ENCODE data around the gene INPP5F. TPM values are rescaled to one million over a fixed set of nuclear protein-coding genes. Genes with fewer than 3 reads are reported as not detected.

Gene INPP5F
- total and polyA plus RNA-seq, 8 donors: 4.6 to 25.7 (median 16.4) TPM

GRCh38 chr10:119806334-119807130 lies 80.7 kb downstream of the INPP5F start:
- DNase-seq: no peak
- no peak for TF ChIP-seq POLR2A (IDR thresholded peaks at IDR 0.05)
- no peak for TF ChIP-seq POLR2AphosphoS5 (IDR thresholded peaks at IDR 0.05)
- TF ChIP-seq CTCF (IDR thresholded peaks at IDR 0.05): no peak
- TF ChIP-seq EP300 (IDR thresholded peaks at IDR 0.05): no peak
- WGBS, 5 donors: 96 to 98% (median 97%) methylated on average over 11 of the region's 11 CpGs
- intact Hi-C loops (cut with DNase I; ENCODE audit: low total_unique reads): no loop called here
- H3K27me3 ChIP-seq: no peaks in the 10 kb centered on the region
- H3K36me3 ChIP-seq: peaks cover 6 to 40% (median 27%) of the 10 kb centered on the region in 4 donors
- H3K4me3 ChIP-seq: no peak overlapping the region
- H3K9me3 ChIP-seq: no peaks in the 10 kb centered on the region
- no peaks in the 10 kb centered on the region for H3K4me1 ChIP-seq
- H3K27ac ChIP-seq: no peak overlapping the region

- 87 to 98% (median 95%) methylated on average over 3 of the region's 3 CpGs for WGBS, 5 donors
- TF ChIP-seq POLR2A (IDR thresholded peaks at IDR 0.05): no peak
- TF ChIP-seq POLR2AphosphoS5 (IDR thresholded peaks at IDR 0.05): no peak
- TF ChIP-seq EP300 (IDR thresholded peaks at IDR 0.05): no peak
- no peak overlapping the region for H3K4me3 ChIP-seq
- H3K4me1 ChIP-seq: no peaks in the 10 kb centered on the region
- intact Hi-C loops (cut with DNase I; ENCODE audit: low total_unique reads): no loop called here
- peak in 1 of 2 donors; percentile 54 for DNase-seq
- H3K27ac ChIP-seq: no peak overlapping the region
- H3K36me3 ChIP-seq: peaks cover 6 to 45% (median 29%) of the 10 kb centered on the region in 4 donors
- no peaks in the 10 kb centered on the region for H3K9me3 ChIP-seq
- H3K27me3 ChIP-seq: no peaks in the 10 kb centered on the region
Measured at GRCh38 chr10:119807960-119808697, 82.3 kb downstream of the INPP5F start.

GRCh38 chr10:119811122-119811521 lies 85.3 kb downstream of the INPP5F start:
- WGBS, 5 donors: 73 to 92% (median 87%) methylated on average over 4 of the region's 4 CpGs
- Histone ChIP-seq H3K9me3 (no peaks in the 10 kb centered on the region), H3K27ac (no peak overlapping the region), H3K4me1 (no peaks in the 10 kb centered on the region), H3K36me3 (peaks cover 0 to 54% (median 24%) of the 10 kb centered on the region in 4 donors), H3K27me3 (no peaks in the 10 kb centered on the region), H3K4me3 (no peak overlapping the region)
- no peak for DNase-seq
- no peak for TF ChIP-seq POLR2AphosphoS5 (IDR thresholded peaks at IDR 0.05)
- TF ChIP-seq CTCF (IDR thresholded peaks at IDR 0.05): no peak
- TF ChIP-seq EP300 (IDR thresholded peaks at IDR 0.05): no peak
- no peak for TF ChIP-seq POLR2A (IDR thresholded peaks at IDR 0.05)
- intact Hi-C loops (cut with DNase I; ENCODE audit: low total_unique reads): no loop called here

GRCh38 chr10:119812684-119813083 lies 86.8 kb downstream of the INPP5F start:
- Histone ChIP-seq H3K4me1 (no peaks in the 10 kb centered on the region), H3K27me3 (no peaks in the 10 kb centered on the region), H3K4me3 (no peak overlapping the region), H3K36me3 (peaks cover 0 to 53% (median 21%) of the 10 kb centered on the region in 4 donors), H3K9me3 (no peaks in the 10 kb centered on the region), H3K27ac (no peak overlapping the region)
- DNase-seq: no peak
- TF ChIP-seq POLR2A (IDR thresholded peaks at IDR 0.05): no peak
- no peak for TF ChIP-seq POLR2AphosphoS5 (IDR thresholded peaks at IDR 0.05)
- no peak for TF ChIP-seq CTCF (IDR thresholded peaks at IDR 0.05)
- TF ChIP-seq EP300 (IDR thresholded peaks at IDR 0.05): no peak
- intact Hi-C loops (cut with DNase I; ENCODE audit: low total_unique reads): no loop called here

All from stomach (tissue), 9 donors.